PFSK-1 (cell line): ENCODE data around the gene CALY.

Source experiments
- FOXP2 ChIP-seq: optimal IDR thresholded peaks from 2 replicates; pipeline ENCODE3; 2011; ENCODE audit warnings: borderline replicate concordance, control low read depth, inconsistent platforms; ENCODE audit not compliant: insufficient read depth; ENCODE audit errors: extremely low read length, extremely low read depth
- SIN3A ChIP-seq: IDR thresholded peaks from 2 replicates; pipeline ENCODE4 v1.6.1; 2012; ENCODE audit warnings: mild to moderate bottlenecking, low read length, moderate library complexity, borderline replicate concordance; ENCODE audit not compliant: insufficient read depth
- TF ChIP-seq, protein P1 (sequence below), 2 experiments: IDR thresholded peaks; 2 replicates each; pipeline versions ENCODE4 v1.6.1 to v1.8.0; 2011 to 2012; ENCODE audit warnings: low read depth in 2 of 2, low read length in 2 of 2, control low read depth in 1 of 2, inconsistent platforms in 1 of 2, mild to moderate bottlenecking in 1 of 2, moderate library complexity in 1 of 2; ENCODE audit not compliant: insufficient read depth in 1 of 2

DNA sequence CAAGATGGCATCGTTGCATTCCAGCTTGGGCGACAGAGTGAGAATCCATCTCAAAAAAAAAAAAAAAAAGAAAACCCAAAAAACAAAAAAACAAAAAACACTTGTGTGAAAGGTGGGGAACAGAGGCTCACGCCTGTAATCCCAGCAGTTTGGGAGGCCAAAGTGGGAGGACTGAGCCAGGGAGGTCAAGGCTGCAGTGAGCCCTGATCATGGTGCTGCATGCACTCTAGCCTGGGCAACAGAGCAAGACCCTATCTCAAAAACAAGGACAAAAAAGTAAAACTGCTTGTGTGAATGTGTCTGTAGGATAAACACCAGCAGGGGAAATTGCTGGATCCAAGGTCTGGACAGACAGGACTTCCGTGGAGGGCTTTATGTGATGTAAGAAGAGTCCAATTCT is 46.9 kb upstream of the CALY start:
- TF ChIP-seq, protein P1, sequence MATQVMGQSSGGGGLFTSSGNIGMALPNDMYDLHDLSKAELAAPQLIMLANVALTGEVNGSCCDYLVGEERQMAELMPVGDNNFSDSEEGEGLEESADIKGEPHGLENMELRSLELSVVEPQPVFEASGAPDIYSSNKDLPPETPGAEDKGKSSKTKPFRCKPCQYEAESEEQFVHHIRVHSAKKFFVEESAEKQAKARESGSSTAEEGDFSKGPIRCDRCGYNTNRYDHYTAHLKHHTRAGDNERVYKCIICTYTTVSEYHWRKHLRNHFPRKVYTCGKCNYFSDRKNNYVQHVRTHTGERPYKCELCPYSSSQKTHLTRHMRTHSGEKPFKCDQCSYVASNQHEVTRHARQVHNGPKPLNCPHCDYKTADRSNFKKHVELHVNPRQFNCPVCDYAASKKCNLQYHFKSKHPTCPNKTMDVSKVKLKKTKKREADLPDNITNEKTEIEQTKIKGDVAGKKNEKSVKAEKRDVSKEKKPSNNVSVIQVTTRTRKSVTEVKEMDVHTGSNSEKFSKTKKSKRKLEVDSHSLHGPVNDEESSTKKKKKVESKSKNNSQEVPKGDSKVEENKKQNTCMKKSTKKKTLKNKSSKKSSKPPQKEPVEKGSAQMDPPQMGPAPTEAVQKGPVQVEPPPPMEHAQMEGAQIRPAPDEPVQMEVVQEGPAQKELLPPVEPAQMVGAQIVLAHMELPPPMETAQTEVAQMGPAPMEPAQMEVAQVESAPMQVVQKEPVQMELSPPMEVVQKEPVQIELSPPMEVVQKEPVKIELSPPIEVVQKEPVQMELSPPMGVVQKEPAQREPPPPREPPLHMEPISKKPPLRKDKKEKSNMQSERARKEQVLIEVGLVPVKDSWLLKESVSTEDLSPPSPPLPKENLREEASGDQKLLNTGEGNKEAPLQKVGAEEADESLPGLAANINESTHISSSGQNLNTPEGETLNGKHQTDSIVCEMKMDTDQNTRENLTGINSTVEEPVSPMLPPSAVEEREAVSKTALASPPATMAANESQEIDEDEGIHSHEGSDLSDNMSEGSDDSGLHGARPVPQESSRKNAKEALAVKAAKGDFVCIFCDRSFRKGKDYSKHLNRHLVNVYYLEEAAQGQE (IDR thresholded peaks at IDR 0.05; ENCODE audit: insufficient read depth in 1 of 2, low read depth in 2 of 2, low read length in 2 of 2), result no peak
- TF ChIP-seq FOXP2, result no peak
- TF ChIP-seq SIN3A, result no peak
